Activated CD4-positive, alpha-beta memory T cell treated with anti-CD3 and anti-CD28 coated beads for 36 hours (primary cell): Measurements from ENCODE around the gene KNSTRN. TPM values are rescaled to one million over a fixed set of nuclear protein-coding genes. Genes with fewer than 3 reads are reported as not detected.
A peak's percentile ranks its signal among the peaks of the same experiment; 100 is the strongest.

ENCODE experiments used
- CTCF ChIA-PET: fragments of 350-600 bp; sonication (Branson Sonifier 250); formaldehyde crosslinking; loops from one replicate; lab custom pipeline; 2021; ENCODE audit warnings: antibody characterized with exemption, inconsistent platforms; lab: Charles Lee
- POLR2A ChIA-PET: fragments of 350-600 bp; sonication (Branson Sonifier 250); formaldehyde crosslinking; loops from one replicate; lab custom pipeline; 2021; ENCODE audit warnings: antibody characterized with exemption; lab: Charles Lee
- DNase-seq: peaks from one replicate; pipeline ENCODE4 v3.0.0-alpha.2; 2020
- H3K27ac Mint-ChIP-seq: one replicate; pipeline ENCODE4 v1.8.0; 2021; ENCODE audit warnings: mixed read lengths
- H3K27me3 Mint-ChIP-seq: one replicate; pipeline ENCODE4 v1.8.0; 2021; ENCODE audit warnings: mixed read lengths
- H3K36me3 Mint-ChIP-seq: one replicate; pipeline ENCODE4 v1.8.0; 2021; ENCODE audit warnings: mixed read lengths
- H3K4me1 Mint-ChIP-seq: one replicate; pipeline ENCODE4 v1.8.0; 2021; ENCODE audit warnings: low read depth, mixed read lengths
- H3K4me3 Mint-ChIP-seq: one replicate; pipeline ENCODE4 v1.8.0; 2021; ENCODE audit warnings: mild to moderate bottlenecking, mixed read lengths
- H3K9me3 Mint-ChIP-seq: one replicate; pipeline ENCODE4 v1.8.0; 2021; ENCODE audit warnings: mixed read lengths
- intact Hi-C: fragments of 100-400 bp; cut with micrococcal nuclease; formaldehyde crosslinking; loops from one replicate; pipeline ENCODE4 v1.15.1; 2023
- total RNA-seq, 2 experiments: library from RNA; stranded (reverse); gene quantifications; one replicate each; pipeline ENCODE4 v1.2.3, GENCODE V29; 2021

Gene KNSTRN
- total RNA-seq, 2 experiments from 2014 or later: 59.8 to 61.5 TPM

- intact Hi-C loops: loop anchor here (1.0 to 5.0 kb wide), 6 partner anchors 10 to 69 kb away; partner anchors contain the start of genes DISP2 and IVD
- Mint-ChIP-seq H3K4me3 (peak overlapping the region; percentile 71), H3K4me1 (peaks cover 16% of the 10 kb centered on the region), H3K27me3 (no peaks in the 10 kb centered on the region), H3K27ac (peak overlapping the region; percentile 2), H3K9me3 (no peaks in the 10 kb centered on the region), H3K36me3 (no peaks in the 10 kb centered on the region)
- POLR2A ChIA-PET: interaction anchor here (1.0 kb wide), 1 partner anchor 36 kb away, joined by 3 read pairs; no protein-coding TSS in a partner anchor
- CTCF ChIA-PET: interaction anchor here (0.7 to 5.2 kb wide), 26 partner anchors 9 to 476 kb away, joined by 3 to 49 read pairs (median 5); partner anchors contain the start of genes CCDC9B, DISP2, INAFM2 and IVD
- peak; percentile 93 for DNase-seq
These were observed 14.6 kb upstream of the KNSTRN start for GRCh38 chr15:40367686-40368611.

- Mint-ChIP-seq H3K4me1 (peaks cover 16% of the 10 kb centered on the region), H3K36me3 (no peaks in the 10 kb centered on the region), H3K27ac (no peak overlapping the region), H3K9me3 (no peaks in the 10 kb centered on the region), H3K27me3 (no peaks in the 10 kb centered on the region), H3K4me3 (no peak overlapping the region)
- CTCF ChIA-PET: interaction anchor here (0.7 to 5.2 kb wide), 22 partner anchors 8 to 475 kb away, joined by 3 to 49 read pairs (median 4); partner anchors contain the start of genes CCDC9B, DISP2, INAFM2 and KNSTRN
- intact Hi-C loops: loop anchor here (1.0 to 5.0 kb wide), 6 partner anchors 11 to 68 kb away; partner anchors contain the start of genes DISP2 and IVD
- POLR2A ChIA-PET: interaction anchor here (1.3 to 2.3 kb wide), 2 partner anchors 37 to 326 kb away, joined by 3 to 6 read pairs; partner anchors contain the start of genes IVD and RAD51
- no peak for DNase-seq
These were observed 13.6 kb upstream of the KNSTRN start for GRCh38 chr15:40368719-40369473.

- peaks cover 16% of the 10 kb centered on the region for H3K4me1 Mint-ChIP-seq
- H3K27me3 Mint-ChIP-seq: no peaks in the 10 kb centered on the region
- intact Hi-C loops: loop anchor here (2.0 to 5.0 kb wide), 2 partner anchors 35 to 68 kb away; partner anchors contain the start of gene IVD
- H3K27ac Mint-ChIP-seq: no peak overlapping the region
- POLR2A ChIA-PET: interaction anchor here (1.3 to 2.3 kb wide), 2 partner anchors 37 to 325 kb away, joined by 3 to 6 read pairs; partner anchors contain the start of genes IVD and RAD51
- H3K4me3 Mint-ChIP-seq: no peak overlapping the region
- no peaks in the 10 kb centered on the region for H3K36me3 Mint-ChIP-seq
- CTCF ChIA-PET: interaction anchor here (0.9 to 5.2 kb wide), 11 partner anchors 11 to 152 kb away, joined by 3 to 49 read pairs (median 6); partner anchors contain the start of genes CCDC9B, DISP2, KNSTRN and PLCB2
- no peaks in the 10 kb centered on the region for H3K9me3 Mint-ChIP-seq
- no peak for DNase-seq
These were observed 13.0 kb upstream of the KNSTRN start for GRCh38 chr15:40369474-40369869.

- H3K4me3 Mint-ChIP-seq: no peak overlapping the region
- H3K4me1 Mint-ChIP-seq: peaks cover 16% of the 10 kb centered on the region
- H3K36me3 Mint-ChIP-seq: no peaks in the 10 kb centered on the region
- no peak for DNase-seq
- no peaks in the 10 kb centered on the region for H3K9me3 Mint-ChIP-seq
- intact Hi-C loops: loop anchor here (2.0 to 5.0 kb wide), 2 partner anchors 35 to 67 kb away; partner anchors contain the start of gene IVD
- no peaks in the 10 kb centered on the region for H3K27me3 Mint-ChIP-seq
- no peak overlapping the region for H3K27ac Mint-ChIP-seq
- ChIA-PET CTCF (interaction anchor here (0.8 to 5.2 kb wide), 7 partner anchors 15 to 91 kb away, joined by 3 to 49 read pairs (median 6); partner anchors contain the start of genes CCDC9B and PLCB2), POLR2A (interaction anchor here (1.3 to 2.3 kb wide), 2 partner anchors 36 to 325 kb away, joined by 3 to 6 read pairs; partner anchors contain the start of genes IVD and RAD51)
These were observed 12.6 kb upstream of the KNSTRN start for GRCh38 chr15:40369971-40370370.

- Mint-ChIP-seq H3K4me3 (no peak overlapping the region), H3K27ac (no peak overlapping the region), H3K27me3 (no peaks in the 10 kb centered on the region), H3K4me1 (no peaks in the 10 kb centered on the region), H3K36me3 (no peaks in the 10 kb centered on the region), H3K9me3 (no peaks in the 10 kb centered on the region)
- POLR2A ChIA-PET: no interaction called here
- intact Hi-C loops: no loop called here
- CTCF ChIA-PET: interaction anchor here (1.5 to 1.8 kb wide), 2 partner anchors 49 to 94 kb away, joined by 4 to 8 read pairs; no protein-coding TSS in a partner anchor
- DNase-seq: no peak
These were observed 9.5 kb upstream of the KNSTRN start for GRCh38 chr15:40372981-40373380.

GRCh38 chr15:40377606-40378005, 4.9 kb upstream of the KNSTRN start:
- intact Hi-C loops: no loop called here
- H3K4me1 Mint-ChIP-seq: peaks cover 3% of the 10 kb centered on the region
- no peak for DNase-seq
- no peaks in the 10 kb centered on the region for H3K27me3 Mint-ChIP-seq
- H3K36me3 Mint-ChIP-seq: no peaks in the 10 kb centered on the region
- H3K9me3 Mint-ChIP-seq: no peaks in the 10 kb centered on the region
- H3K27ac Mint-ChIP-seq: no peak overlapping the region
- CTCF ChIA-PET: interaction anchor here (0.8 to 1.5 kb wide), 3 partner anchors 9 to 44 kb away, joined by 3 to 4 read pairs (median 3); no protein-coding TSS in a partner anchor
- no peak overlapping the region for H3K4me3 Mint-ChIP-seq
- POLR2A ChIA-PET: no interaction called here

- ChIA-PET CTCF (no interaction called here), POLR2A (no interaction called here)
- Mint-ChIP-seq H3K4me1 (peaks cover 10% of the 10 kb centered on the region), H3K9me3 (no peaks in the 10 kb centered on the region), H3K27me3 (no peaks in the 10 kb centered on the region), H3K27ac (no peak overlapping the region), H3K36me3 (peaks cover 6% of the 10 kb centered on the region), H3K4me3 (no peak overlapping the region)
- no peak for DNase-seq
- intact Hi-C loops: no loop called here
These were observed 3.1 kb upstream of the KNSTRN start for GRCh38 chr15:40379374-40379773.

- intact Hi-C loops: no loop called here
- no peaks in the 10 kb centered on the region for H3K9me3 Mint-ChIP-seq
- CTCF ChIA-PET: interaction anchor here (0.6 to 0.9 kb wide), 2 partner anchors 11 to 18 kb away, joined by 3 read pairs; no protein-coding TSS in a partner anchor
- DNase-seq: no peak
- no peak overlapping the region for H3K27ac Mint-ChIP-seq
- no peaks in the 10 kb centered on the region for H3K27me3 Mint-ChIP-seq
- POLR2A ChIA-PET: no interaction called here
- peaks cover 14% of the 10 kb centered on the region for H3K4me1 Mint-ChIP-seq
- H3K4me3 Mint-ChIP-seq: no peak overlapping the region
- peaks cover 6% of the 10 kb centered on the region for H3K36me3 Mint-ChIP-seq
These were observed 2.7 kb upstream of the KNSTRN start for GRCh38 chr15:40379853-40380252.

- Mint-ChIP-seq H3K36me3 (peaks cover 6% of the 10 kb centered on the region), H3K27ac (no peak overlapping the region), H3K27me3 (no peaks in the 10 kb centered on the region), H3K4me1 (peaks cover 14% of the 10 kb centered on the region), H3K9me3 (no peaks in the 10 kb centered on the region), H3K4me3 (no peak overlapping the region)
- DNase-seq: no peak
- intact Hi-C loops: no loop called here
- CTCF ChIA-PET: interaction anchor here (0.7 to 1.2 kb wide), 3 partner anchors 9 to 184 kb away, joined by 3 read pairs; no protein-coding TSS in a partner anchor
- POLR2A ChIA-PET: no interaction called here
These were observed 1.9 kb upstream of the KNSTRN start for GRCh38 chr15:40380636-40381035.

GRCh38 chr15:40381818-40382529, 547 bp upstream of the KNSTRN start:
- Mint-ChIP-seq H3K36me3 (peaks cover 14% of the 10 kb centered on the region), H3K4me3 (no peak overlapping the region), H3K4me1 (peaks cover 14% of the 10 kb centered on the region), H3K27ac (no peak overlapping the region), H3K27me3 (no peaks in the 10 kb centered on the region), H3K9me3 (no peaks in the 10 kb centered on the region)
- DNase-seq: no peak
- POLR2A ChIA-PET: interaction anchor here (0.7 to 1.8 kb wide), 3 partner anchors 7 to 25 kb away, joined by 3 to 6 read pairs (median 4); no protein-coding TSS in a partner anchor
- intact Hi-C loops: loop anchor here (1.0 to 2.0 kb wide), 2 partner anchors 17 to 23 kb away; partner anchors contain the start of gene IVD
- CTCF ChIA-PET: interaction anchor here (0.6 to 3.7 kb wide), 5 partner anchors 15 to 107 kb away, joined by 3 to 22 read pairs (median 9); no protein-coding TSS in a partner anchor
